ENCODE measurements around the gene EIF2S2.

EIF2S2 gene

GRCh38 chr20:34055290-34055689, 56.8 kb downstream of the EIF2S2 start:
- peaks cover 5% of the 10 kb centered on the region for H3K4me1 ChIP-seq
- peak; percentile 53 for DNase-seq

GRCh38 chr20:34052414-34052813, 59.6 kb downstream of the EIF2S2 start:
- H3K4me1 ChIP-seq = peaks cover 3% of the 10 kb centered on the region
- TF ChIP-seq, protein P1, sequence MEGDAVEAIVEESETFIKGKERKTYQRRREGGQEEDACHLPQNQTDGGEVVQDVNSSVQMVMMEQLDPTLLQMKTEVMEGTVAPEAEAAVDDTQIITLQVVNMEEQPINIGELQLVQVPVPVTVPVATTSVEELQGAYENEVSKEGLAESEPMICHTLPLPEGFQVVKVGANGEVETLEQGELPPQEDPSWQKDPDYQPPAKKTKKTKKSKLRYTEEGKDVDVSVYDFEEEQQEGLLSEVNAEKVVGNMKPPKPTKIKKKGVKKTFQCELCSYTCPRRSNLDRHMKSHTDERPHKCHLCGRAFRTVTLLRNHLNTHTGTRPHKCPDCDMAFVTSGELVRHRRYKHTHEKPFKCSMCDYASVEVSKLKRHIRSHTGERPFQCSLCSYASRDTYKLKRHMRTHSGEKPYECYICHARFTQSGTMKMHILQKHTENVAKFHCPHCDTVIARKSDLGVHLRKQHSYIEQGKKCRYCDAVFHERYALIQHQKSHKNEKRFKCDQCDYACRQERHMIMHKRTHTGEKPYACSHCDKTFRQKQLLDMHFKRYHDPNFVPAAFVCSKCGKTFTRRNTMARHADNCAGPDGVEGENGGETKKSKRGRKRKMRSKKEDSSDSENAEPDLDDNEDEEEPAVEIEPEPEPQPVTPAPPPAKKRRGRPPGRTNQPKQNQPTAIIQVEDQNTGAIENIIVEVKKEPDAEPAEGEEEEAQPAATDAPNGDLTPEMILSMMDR (IDR thresholded peaks at IDR 0.05; ENCODE audit: low read depth, low read length) = no peak
- no peak overlapping the region for H3K4me3 ChIP-seq (ENCODE audit: low read depth, low read length)
- no peaks in the 10 kb centered on the region for H3K9me3 ChIP-seq
- no peaks in the 10 kb centered on the region for H3K27me3 ChIP-seq
- DNase-seq = no peak
- H3K36me3 ChIP-seq = no peaks in the 10 kb centered on the region; the same call in 1 of the 2 replicates

More at GRCh38 chr20:34055290-34055689, 56.8 kb downstream of the EIF2S2 start:
- Histone ChIP-seq H3K36me3 (no peaks in the 10 kb centered on the region; the same call in 1 of the 2 replicates), H3K9me3 (no peaks in the 10 kb centered on the region), H3K4me3 (ENCODE audit: low read depth, low read length) (no peak overlapping the region), H3K27me3 (no peaks in the 10 kb centered on the region)
- TF ChIP-seq, protein P1 (IDR thresholded peaks at IDR 0.05; ENCODE audit: low read depth, low read length) = no peak

GRCh38 chr20:34049897-34050695, 61.9 kb downstream of the EIF2S2 start:
- H3K4me1 ChIP-seq = peaks cover 10% of the 10 kb centered on the region
- DNase-seq = no peak
- H3K36me3 ChIP-seq = no peaks in the 10 kb centered on the region; the same call in 1 of the 2 replicates
- H3K27me3 ChIP-seq = no peaks in the 10 kb centered on the region
- H3K4me3 ChIP-seq (ENCODE audit: low read depth, low read length) = no peak overlapping the region
- TF ChIP-seq, protein P1 (IDR thresholded peaks at IDR 0.05; ENCODE audit: low read depth, low read length) = no peak
- no peaks in the 10 kb centered on the region for H3K9me3 ChIP-seq

DNA sequence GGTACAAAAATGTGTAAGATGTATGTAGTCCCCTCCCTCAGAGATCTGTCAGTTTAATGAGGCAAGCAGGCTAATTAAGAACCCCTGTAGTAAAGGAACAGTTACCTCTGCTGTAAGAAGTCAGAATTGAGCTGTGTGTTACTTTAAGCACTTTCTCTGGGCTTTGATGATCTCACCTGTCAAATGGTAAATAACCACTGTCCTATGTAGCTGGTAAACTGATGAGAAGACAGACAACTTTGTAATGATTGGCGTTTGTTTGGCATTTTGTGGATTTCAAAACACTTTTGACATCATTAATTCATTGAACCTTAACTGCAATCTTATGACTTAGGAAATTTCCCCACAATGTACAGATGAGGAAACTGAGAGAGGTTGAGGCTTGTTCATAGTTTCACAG, 62.7 kb downstream of the EIF2S2 start:
- TF ChIP-seq, protein P1 (IDR thresholded peaks at IDR 0.05; ENCODE audit: low read depth, low read length) = no peak
- Histone ChIP-seq H3K4me3 (ENCODE audit: low read depth, low read length) (no peak overlapping the region), H3K9me3 (no peaks in the 10 kb centered on the region), H3K36me3 (no peaks in the 10 kb centered on the region; the same call in 1 of the 2 replicates), H3K27me3 (no peaks in the 10 kb centered on the region), H3K4me1 (peaks cover 17% of the 10 kb centered on the region)
- DNase-seq = no peak

GRCh38 chr20:34047917-34048316, 64.1 kb downstream of the EIF2S2 start:
- H3K9me3 ChIP-seq = no peaks in the 10 kb centered on the region
- peaks cover 21% of the 10 kb centered on the region for H3K4me1 ChIP-seq
- DNase-seq = no peak
- H3K27me3 ChIP-seq = no peaks in the 10 kb centered on the region
- no peak overlapping the region for H3K4me3 ChIP-seq (ENCODE audit: low read depth, low read length)
- no peaks in the 10 kb centered on the region; the same call in 1 of the 2 replicates for H3K36me3 ChIP-seq
- TF ChIP-seq, protein P1 (IDR thresholded peaks at IDR 0.05; ENCODE audit: low read depth, low read length) = no peak
